GM21786 (cell line): ENCODE results near the gene ZNF232.
"Not testable (repeated sequence)": the region's sequence is repeated elsewhere in the genome, so short reads cannot be mapped to it uniquely, and the experiment has no call there.

Experiments
- ATAC-seq: cut with Tn5 transposase; IDR thresholded peaks from one replicate; pipeline ENCODE4 v1.9.1; 2021; ENCODE audit not compliant: unreplicated experiment

ZNF232 gene

GRCh38 chr17:5130261-5130660 lies 18.6 kb upstream of the ZNF232 start:
- not testable (repeated sequence) for ATAC-seq

DNA sequence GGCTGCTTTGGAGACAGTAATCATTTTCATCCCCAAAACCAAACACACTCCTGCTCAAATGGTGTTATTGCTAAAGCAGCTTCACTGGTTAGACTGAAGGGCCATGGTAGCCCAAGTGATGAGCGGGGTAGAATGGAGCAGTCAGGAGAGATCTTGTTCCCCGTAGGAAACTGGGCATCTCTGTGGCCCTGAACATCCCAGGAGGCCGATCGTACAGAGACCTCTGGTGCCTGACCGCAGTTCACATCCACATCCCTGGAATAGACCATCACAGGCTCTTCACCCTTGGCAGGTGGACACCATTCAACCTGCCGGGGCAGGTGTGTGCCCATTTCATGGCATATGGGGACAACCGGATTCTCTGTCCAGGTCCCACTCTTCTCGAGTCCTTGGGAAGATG lies 18.1 kb upstream of the ZNF232 start:
- not testable (repeated sequence) for ATAC-seq

DNA sequence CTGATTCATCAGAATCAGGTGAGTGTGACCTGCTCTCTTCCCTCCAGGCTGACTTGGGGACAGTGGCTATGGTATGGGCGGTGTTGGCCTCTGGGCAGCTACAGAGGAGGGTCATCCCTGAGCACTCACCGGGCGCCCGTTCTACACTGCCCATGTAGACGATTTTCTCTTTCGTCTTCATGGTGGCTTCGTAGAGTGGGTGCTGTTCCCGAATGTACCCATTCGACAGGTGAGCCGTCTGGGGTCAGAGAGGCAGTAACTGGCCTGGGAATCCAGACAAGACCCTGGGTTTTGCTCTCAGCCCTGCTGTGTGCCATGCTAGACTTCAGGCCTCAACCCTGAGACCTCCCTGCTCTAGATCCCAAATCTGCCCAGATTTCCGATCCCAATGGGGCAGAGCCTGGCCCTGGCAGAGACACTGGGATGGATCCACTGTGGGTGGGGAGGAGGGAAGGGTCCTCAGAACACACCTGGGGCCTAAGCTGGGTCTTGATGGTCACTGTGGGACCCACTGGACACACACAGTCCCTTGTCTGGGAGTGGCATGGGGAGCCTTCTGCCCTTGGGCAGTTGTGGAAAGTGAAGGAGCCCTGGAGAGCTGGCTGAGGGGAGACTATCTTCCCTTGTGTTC lies 17.3 kb upstream of the ZNF232 start:
- ATAC-seq = no peak

GRCh38 chr17:5128387-5128786 lies 16.7 kb upstream of the ZNF232 start:
- ATAC-seq = not testable (repeated sequence)

- no peak for ATAC-seq
These were observed 16.2 kb upstream of the ZNF232 start for GRCh38 chr17:5127910-5128309.

GRCh38 chr17:5126719-5127488 lies 15.2 kb upstream of the ZNF232 start:
- ATAC-seq = no peak

DNA sequence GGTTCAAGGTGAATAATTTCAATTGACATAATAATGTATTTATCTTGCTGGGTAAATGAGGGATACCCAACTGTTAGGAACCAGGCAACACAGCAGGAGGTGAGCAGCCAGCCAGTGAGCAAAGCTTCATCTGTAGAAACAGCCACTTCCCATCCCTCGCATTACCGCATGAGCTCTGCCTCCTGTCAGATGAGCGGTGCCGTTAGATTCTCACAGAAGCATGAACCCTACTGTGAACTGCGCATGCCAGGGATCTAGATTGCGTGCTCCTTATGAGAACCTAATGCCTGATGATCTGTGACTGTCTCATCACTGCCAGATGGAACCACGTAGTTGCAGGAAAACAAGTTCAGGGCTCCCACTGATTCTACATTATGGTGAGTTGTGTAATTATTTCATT lies 13.2 kb upstream of the ZNF232 start:
- ATAC-seq = not testable (repeated sequence)

DNA sequence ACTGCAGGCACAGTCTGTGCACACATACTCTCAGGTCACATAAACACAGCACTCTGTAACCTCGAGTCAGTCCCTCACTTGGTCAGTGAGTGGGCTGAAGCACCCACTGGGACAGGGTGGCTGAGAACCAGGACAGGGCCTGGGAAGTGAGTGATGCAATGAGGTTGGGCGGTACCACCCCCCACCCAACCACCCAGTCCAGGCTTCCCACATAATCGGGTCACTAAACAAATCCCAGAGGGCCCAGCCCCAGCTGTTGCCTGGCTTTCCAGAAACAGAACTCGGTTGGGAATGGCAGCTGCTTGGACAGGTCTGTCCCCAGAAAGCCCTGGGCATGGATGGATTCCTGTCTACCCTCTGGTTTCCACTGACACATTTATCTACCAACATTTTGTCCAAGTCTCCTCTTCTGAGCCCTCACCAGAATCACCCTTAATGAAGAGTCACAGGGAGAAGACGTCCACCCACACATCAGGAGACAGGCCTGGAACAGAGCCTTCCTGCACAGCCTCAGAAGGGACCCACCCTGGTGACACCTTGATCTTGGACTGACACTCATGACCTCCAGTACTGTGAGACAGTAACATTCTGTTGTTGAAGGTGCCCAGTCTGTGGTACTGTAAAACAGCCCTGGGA lies 12.6 kb upstream of the ZNF232 start:
- ATAC-seq = not testable (repeated sequence)

DNA sequence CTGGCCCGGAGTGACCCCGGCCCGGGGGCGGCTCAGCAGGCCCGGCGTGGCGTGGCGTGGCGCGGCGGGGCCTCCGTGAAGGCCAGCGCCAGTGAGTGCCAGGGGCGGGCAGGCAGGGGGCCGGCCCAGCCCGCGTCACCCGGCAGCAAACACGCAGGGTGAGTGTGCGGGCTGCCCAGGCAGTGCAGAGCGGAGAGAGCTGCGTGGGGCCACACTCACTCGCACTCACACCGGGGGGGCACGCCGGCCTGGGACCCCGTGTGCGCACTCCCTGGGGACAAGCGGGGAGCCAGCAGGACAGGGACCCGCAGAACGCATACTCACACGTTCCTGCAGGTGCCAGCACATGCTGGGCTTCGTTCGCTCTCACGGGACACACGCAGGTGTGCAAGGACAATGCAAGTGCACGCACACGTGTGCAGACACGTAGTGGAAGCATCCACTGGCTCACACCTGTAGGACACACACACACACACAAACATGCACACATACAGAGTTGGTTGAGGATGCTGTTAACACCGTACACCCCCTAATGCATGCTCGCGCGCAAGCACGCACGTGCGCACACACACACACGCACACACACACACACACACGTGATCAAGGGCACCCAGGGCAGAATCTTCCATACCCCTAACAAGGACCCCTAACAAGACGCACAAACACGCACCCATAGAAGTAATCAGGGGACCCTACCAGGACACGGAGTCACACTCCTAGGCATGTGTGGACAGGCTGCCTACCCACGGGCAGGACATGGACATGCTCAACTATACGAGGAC lies 11.9 kb upstream of the ZNF232 start:
- no peak for ATAC-seq

DNA sequence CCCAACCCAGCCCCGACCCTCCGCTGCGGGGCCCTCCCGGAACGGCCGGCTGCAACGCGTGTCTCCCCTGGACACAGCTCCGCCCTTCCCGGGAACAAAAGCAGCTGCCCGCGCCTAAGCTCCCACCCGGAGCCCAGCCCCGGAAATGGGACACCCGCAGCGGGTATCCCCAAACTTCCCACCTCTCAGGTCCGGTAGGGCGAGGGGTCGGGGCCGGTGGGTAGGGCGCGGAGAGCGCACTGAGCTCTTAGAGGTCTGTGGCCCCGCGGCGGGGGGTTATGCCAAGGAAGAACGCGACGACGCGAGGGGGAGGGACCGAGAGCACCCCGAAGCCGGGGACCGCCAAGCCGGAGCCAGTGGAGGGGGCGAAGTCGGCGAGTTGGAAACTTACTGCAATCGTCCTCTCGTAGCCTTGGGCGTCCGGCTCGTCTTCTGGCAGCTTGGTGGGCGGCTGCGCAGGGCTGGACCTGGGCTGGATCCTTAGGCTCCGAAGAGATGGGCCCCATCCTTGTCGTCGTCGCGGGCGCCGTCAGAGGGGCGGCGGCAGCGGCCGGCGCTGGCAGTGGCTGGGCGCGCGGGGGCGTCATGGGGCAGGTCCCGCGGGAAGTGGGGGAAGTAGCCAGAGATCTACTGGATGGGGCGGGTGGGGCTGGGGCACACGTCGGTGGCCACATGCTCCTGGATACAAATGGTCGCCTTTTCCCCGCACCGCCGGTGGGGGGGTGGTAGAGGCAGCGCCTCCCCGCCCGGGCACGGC lies 11.1 kb upstream of the ZNF232 start:
- no peak for ATAC-seq

- not testable (repeated sequence) for ATAC-seq
These were observed 10.4 kb upstream of the ZNF232 start for GRCh38 chr17:5122056-5122455.

DNA sequence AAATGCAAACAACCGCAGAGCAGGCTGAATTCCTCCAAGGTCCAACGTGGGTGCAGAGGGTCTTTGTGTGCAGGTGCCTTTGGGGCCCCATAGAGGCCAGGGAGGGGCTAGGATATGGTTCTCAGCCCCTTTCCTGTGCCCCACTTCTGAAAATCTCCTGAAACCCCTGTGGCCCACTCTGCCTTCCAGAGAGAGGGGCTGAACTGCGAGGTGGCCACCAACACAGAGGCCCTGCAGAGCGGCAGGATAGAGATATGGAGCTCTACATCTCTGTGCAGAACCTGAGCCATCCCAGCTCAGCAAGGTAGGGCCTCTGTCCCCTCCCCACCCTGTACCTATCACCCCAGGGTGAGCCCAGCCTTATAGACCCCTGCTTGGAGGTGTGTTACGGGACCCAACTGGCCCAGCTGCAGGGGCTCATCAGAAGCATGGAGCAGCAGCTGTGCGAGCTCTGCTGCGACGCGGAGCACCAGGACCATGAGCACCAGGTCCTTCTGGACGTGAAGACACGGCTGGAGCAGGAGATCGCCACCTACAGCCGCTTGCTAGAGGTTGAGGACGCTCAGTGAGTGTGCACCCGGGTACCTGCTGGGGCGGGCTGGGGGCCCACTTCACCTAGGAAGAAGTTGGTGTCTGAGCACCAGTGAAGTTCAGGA lies 9.6 kb upstream of the ZNF232 start:
- no peak for ATAC-seq

GRCh38 chr17:5120436-5121185 lies 8.9 kb upstream of the ZNF232 start:
- not testable (repeated sequence) for ATAC-seq

DNA sequence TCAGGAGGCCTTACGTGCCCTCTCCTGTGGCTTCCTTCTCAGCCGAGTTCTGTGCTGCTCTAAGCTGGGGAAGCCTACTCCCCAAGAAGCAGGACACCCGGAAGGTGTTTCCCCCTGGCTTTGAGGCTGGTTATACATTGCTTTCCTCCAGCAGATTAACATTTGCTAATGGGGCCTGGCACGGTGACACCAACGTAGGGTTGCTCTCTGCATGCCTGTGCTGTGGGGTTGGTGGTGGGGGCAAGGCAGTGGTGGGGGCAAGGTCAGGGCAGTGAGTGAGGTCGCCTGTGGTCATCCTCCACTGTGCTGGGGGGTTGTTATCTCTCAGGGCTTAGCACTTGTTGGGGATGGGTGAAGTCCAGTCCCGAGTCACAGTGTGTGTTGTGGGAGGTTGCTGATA lies 8.4 kb upstream of the ZNF232 start:
- no peak for ATAC-seq

DNA sequence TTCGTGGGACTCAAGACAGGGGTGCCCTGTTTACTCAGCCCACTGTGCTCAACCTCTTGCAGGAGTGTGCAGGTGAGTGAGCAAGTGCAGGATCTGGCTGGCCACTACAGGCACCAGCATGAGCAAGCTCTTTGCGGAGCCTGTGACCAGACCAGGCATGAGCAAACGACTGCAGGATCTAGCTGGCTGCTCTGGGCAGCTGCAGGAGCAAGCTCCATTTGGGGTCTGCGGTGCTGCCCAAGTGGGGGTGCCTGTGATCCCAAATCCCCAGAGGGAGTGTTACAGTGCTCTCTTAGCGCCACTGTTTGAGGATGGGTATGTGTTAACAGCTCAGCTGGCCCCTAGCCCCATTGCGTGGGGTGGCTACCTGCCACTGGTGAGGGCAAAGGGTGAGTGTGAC lies 6.5 kb upstream of the ZNF232 start:
- ATAC-seq = no peak

- ATAC-seq = no peak
These were observed 4.3 kb upstream of the ZNF232 start, which contains the start of gene USP6 for GRCh38 chr17:5115673-5116651. Gene USP6 (plus strand): TSS chr17:5116032. CDS start chr17:5130368, 14,336 bp downstream.

GRCh38 chr17:5110816-5111215 lies 862 bp downstream of the ZNF232 start:
- ATAC-seq = no peak

- no peak for ATAC-seq
These were observed 10.8 kb downstream of the ZNF232 start for GRCh38 chr17:5100832-5101231.
